ENCODE measurements around the gene SMPD4. TPM values are rescaled to one million over a fixed set of nuclear protein-coding genes. Genes with fewer than 3 reads are reported as not detected.
"Not testable (repeated sequence)": the region's sequence is repeated elsewhere in the genome, so short reads cannot be mapped to it uniquely, and the experiment has no call there.

The SMPD4 gene
- total and polyA plus RNA-seq, 2 of the 4 experiments (the other 2 are of a cell fraction): 8.6 to 63.0 TPM

GRCh38 chr2:130169896-130170295 is 11.5 kb downstream of the SMPD4 start:
- in situ Hi-C loops (cut with MboI; ENCODE audit: low sequenced_read_pairs): loop anchor here (25.0 kb wide), 1 partner anchor 1342 kb away; no protein-coding TSS in a partner anchor
- no peak overlapping the region for H3K56ac ChIP-seq (ENCODE audit: extremely low read depth, insufficient read depth, low read length)
- intact Hi-C loops (cut with micrococcal nuclease): no loop called here
- no peak overlapping the region for H3K4ac ChIP-seq (ENCODE audit: low read depth, low read length)
- no peaks in the 10 kb centered on the region for H3K9me1 ChIP-seq (ENCODE audit: insufficient read depth, low read length)
- H3K23ac ChIP-seq (ENCODE audit: low read depth, low read length): no peak overlapping the region
- TF ChIP-seq SMC3 (IDR thresholded peaks at IDR 0.05; ENCODE audit: low read depth, low read length): no peak
- no peak for TF ChIP-seq CHD1 (IDR thresholded peaks at IDR 0.05; ENCODE audit: low read depth, low read length)
- no peak for TF ChIP-seq USF2 (IDR thresholded peaks at IDR 0.05; ENCODE audit: low read depth, low read length)
- TF ChIP-seq ELK1 (IDR thresholded peaks at IDR 0.05; ENCODE audit: borderline replicate concordance, low read depth, low read length): no peak
- H3K36me3 ChIP-seq (ENCODE audit: control insufficient read depth, insufficient read depth, low read length): peaks cover 49% of the 10 kb centered on the region
- no peak overlapping the region for H2BK20ac ChIP-seq (ENCODE audit: low read depth, low read length)
- H2BK5ac ChIP-seq (ENCODE audit: low read depth, low read length, poor library complexity, severe bottlenecking): no peak overlapping the region
- peaks cover 3 to 10% of the 10 kb centered on the region in 2 experiments; a peak in 3 of 4 replicates for H3K79me1 ChIP-seq (ENCODE audit: low read depth in 1 of 2, low read length in 2 of 2)
- H4K91ac ChIP-seq (ENCODE audit: insufficient read depth, low read depth, low read length): no peak overlapping the region
- H4K8ac ChIP-seq (ENCODE audit: low read depth in 2 of 2, low read length in 2 of 2): no peak overlapping the region
- no CpG with 5 or more reads among the region's 7 CpGs for WGBS, 2 experiments (ENCODE audit: extremely low coverage in 2 of 2, insufficient read length in 1 of 2)
- ATAC-seq (ENCODE audit: low read depth) (no peak), DNase-seq (no peak)
- no peak overlapping the region for H3K4me3 ChIP-seq (ENCODE audit: insufficient read depth, low read depth, low read length)
- H2AK5ac ChIP-seq (ENCODE audit: low read depth, low read length): no peak overlapping the region
- no peak overlapping the region for H3K14ac ChIP-seq (replicated peaks; ENCODE audit: low read depth, low read length)
- H3K18ac ChIP-seq (ENCODE audit: low read depth, low read length): no peak overlapping the region
- H3K9ac ChIP-seq (ENCODE audit: low read depth, low read length): no peak overlapping the region
- no peak overlapping the region for H2AK9ac ChIP-seq (replicated peaks; ENCODE audit: low read depth, low read length, poor library complexity)
- BruUV-seq (replicated peaks): no TSS peak
- no peak overlapping the region for H3K4me2 ChIP-seq (ENCODE audit: low read depth, low read length)
- H3K27me3 ChIP-seq (ENCODE audit: control insufficient read depth, insufficient read depth, low read length): no peaks in the 10 kb centered on the region
- dilution Hi-C loops (cut with HindIII; ENCODE audit: low sequenced_read_pairs, unreplicated experiment): no loop called here
- H4K20me1 ChIP-seq (ENCODE audit: insufficient read depth, low read length): no peaks in the 10 kb centered on the region
- H2BK120ac ChIP-seq (ENCODE audit: low read depth, low read length): no peak overlapping the region
- H3K4me1 ChIP-seq (ENCODE audit: control insufficient read depth, insufficient read depth, low read length): no peaks in the 10 kb centered on the region
- no peak overlapping the region for H4K5ac ChIP-seq (ENCODE audit: low read depth, low read length)
- H2AFZ ChIP-seq (replicated peaks; ENCODE audit: low read length, poor library complexity): no peak overlapping the region
- H3K27ac ChIP-seq (ENCODE audit: insufficient read depth, low read length): no peak overlapping the region
- no peaks in the 10 kb centered on the region for H3K9me3 ChIP-seq (ENCODE audit: control insufficient read depth, insufficient read depth, low read length)
- H2BK15ac ChIP-seq (ENCODE audit: low read depth, low read length): no peak overlapping the region
- POLR2A ChIA-PET (ENCODE audit: unreplicated experiment): no interaction called here
- CTCF ChIA-PET: no interaction called here

GRCh38 chr2:130169163-130169562 is 12.2 kb downstream of the SMPD4 start:
- H2AFZ ChIP-seq (replicated peaks; ENCODE audit: low read length, poor library complexity); CTCF ChIA-PET; H3K56ac ChIP-seq (ENCODE audit: extremely low read depth, insufficient read depth, low read length); ATAC-seq (ENCODE audit: low read depth); H2BK20ac ChIP-seq (ENCODE audit: low read depth, low read length); intact Hi-C loops (cut with micrococcal nuclease); dilution Hi-C loops (cut with HindIII; ENCODE audit: low sequenced_read_pairs, unreplicated experiment); H3K27me3 ChIP-seq (ENCODE audit: control insufficient read depth, insufficient read depth, low read length); H3K23ac ChIP-seq (ENCODE audit: low read depth, low read length); H3K4me1 ChIP-seq (ENCODE audit: control insufficient read depth, insufficient read depth, low read length); H4K20me1 ChIP-seq (ENCODE audit: insufficient read depth, low read length); BruUV-seq (replicated peaks); H3K4me3 ChIP-seq (ENCODE audit: insufficient read depth, low read depth, low read length); H4K5ac ChIP-seq (ENCODE audit: low read depth, low read length); H2BK5ac ChIP-seq (ENCODE audit: low read depth, low read length, poor library complexity, severe bottlenecking); DNase-seq; H3K9ac ChIP-seq (ENCODE audit: low read depth, low read length); H2AK9ac ChIP-seq (replicated peaks; ENCODE audit: low read depth, low read length, poor library complexity); H3K14ac ChIP-seq (replicated peaks; ENCODE audit: low read depth, low read length); H3K18ac ChIP-seq (ENCODE audit: low read depth, low read length); H3K4ac ChIP-seq (ENCODE audit: low read depth, low read length); H3K27ac ChIP-seq (ENCODE audit: insufficient read depth, low read length); H4K8ac ChIP-seq (ENCODE audit: low read depth in 2 of 2, low read length in 2 of 2); H2BK120ac ChIP-seq (ENCODE audit: low read depth, low read length); H2BK15ac ChIP-seq (ENCODE audit: low read depth, low read length); H3K9me3 ChIP-seq (ENCODE audit: control insufficient read depth, insufficient read depth, low read length); H3K9me1 ChIP-seq (ENCODE audit: insufficient read depth, low read length); H3K4me2 ChIP-seq (ENCODE audit: low read depth, low read length); H4K91ac ChIP-seq (ENCODE audit: insufficient read depth, low read depth, low read length); H2AK5ac ChIP-seq (ENCODE audit: low read depth, low read length): not testable (repeated sequence)
- Histone ChIP-seq H3K36me3 (ENCODE audit: control insufficient read depth, insufficient read depth, low read length) (peaks cover 48% of the 10 kb centered on the region), H3K79me1 (ENCODE audit: low read depth in 1 of 2, low read length in 2 of 2) (peaks cover 3 to 10% of the 10 kb centered on the region in 2 experiments; a peak in 3 of 4 replicates)
- in situ Hi-C loops (cut with MboI; ENCODE audit: low sequenced_read_pairs): loop anchor here (25.0 kb wide), 1 partner anchor 1343 kb away; no protein-coding TSS in a partner anchor
- POLR2A ChIA-PET (ENCODE audit: unreplicated experiment): interaction anchor here (0.7 kb wide), 1 partner anchor 16 kb away, joined by 4 read pairs; no protein-coding TSS in a partner anchor
- WGBS, 2 experiments (ENCODE audit: extremely low coverage in 2 of 2, insufficient read length in 1 of 2): no CpG with 5 or more reads among the region's 3 CpGs

All from IMR-90 (cell line).